Measurements from ENCODE around the gene TCERG1L.
"Not testable (repeated sequence)": the region's sequence is repeated elsewhere in the genome, so short reads cannot be mapped to it uniquely, and the experiment has no call there.

TCERG1L gene

GRCh38 chr10:131186547-131187253 lies 124.8 kb downstream of the TCERG1L start:
- no peak for DNase-seq (ENCODE audit: low read depth)

- no peak for DNase-seq (ENCODE audit: low read depth)
Measured at GRCh38 chr10:131184503-131184902, 127.0 kb downstream of the TCERG1L start.

DNA sequence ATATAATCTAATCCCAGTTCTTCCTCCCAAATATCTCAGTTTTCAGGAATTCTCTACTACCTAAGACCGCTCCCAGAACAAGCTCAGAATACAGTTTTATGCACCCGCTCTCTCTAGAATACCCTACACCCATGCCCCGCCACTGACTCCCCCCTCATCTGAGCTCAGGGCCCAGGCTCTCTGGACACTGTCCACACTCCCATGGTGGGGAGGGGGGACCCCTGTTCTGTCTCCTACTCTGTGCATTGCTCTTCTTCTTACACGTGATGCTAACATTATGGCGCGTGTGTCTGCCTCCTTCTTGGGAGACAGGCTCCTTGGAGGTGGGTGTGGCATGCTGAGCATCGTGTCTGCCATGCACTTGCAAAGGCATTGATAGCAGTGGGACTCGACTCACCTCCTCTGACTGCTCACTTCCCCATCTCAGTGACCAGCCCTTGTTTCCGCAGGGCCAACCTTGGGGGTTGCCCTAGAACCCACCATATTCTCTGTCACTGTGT lies 127.9 kb downstream of the TCERG1L start:
- DNase-seq (ENCODE audit: low read depth) = no peak

- DNase-seq (ENCODE audit: low read depth) = no peak
Measured at GRCh38 chr10:131181456-131181855, 130.1 kb downstream of the TCERG1L start.

GRCh38 chr10:131180740-131181415 lies 130.6 kb downstream of the TCERG1L start:
- DNase-seq (ENCODE audit: low read depth) = no peak

GRCh38 chr10:131180086-131180485 lies 131.4 kb downstream of the TCERG1L start:
- DNase-seq (ENCODE audit: low read depth) = no peak

- DNase-seq (ENCODE audit: low read depth) = no peak
Measured at GRCh38 chr10:131179361-131179760, 132.2 kb downstream of the TCERG1L start.

DNA sequence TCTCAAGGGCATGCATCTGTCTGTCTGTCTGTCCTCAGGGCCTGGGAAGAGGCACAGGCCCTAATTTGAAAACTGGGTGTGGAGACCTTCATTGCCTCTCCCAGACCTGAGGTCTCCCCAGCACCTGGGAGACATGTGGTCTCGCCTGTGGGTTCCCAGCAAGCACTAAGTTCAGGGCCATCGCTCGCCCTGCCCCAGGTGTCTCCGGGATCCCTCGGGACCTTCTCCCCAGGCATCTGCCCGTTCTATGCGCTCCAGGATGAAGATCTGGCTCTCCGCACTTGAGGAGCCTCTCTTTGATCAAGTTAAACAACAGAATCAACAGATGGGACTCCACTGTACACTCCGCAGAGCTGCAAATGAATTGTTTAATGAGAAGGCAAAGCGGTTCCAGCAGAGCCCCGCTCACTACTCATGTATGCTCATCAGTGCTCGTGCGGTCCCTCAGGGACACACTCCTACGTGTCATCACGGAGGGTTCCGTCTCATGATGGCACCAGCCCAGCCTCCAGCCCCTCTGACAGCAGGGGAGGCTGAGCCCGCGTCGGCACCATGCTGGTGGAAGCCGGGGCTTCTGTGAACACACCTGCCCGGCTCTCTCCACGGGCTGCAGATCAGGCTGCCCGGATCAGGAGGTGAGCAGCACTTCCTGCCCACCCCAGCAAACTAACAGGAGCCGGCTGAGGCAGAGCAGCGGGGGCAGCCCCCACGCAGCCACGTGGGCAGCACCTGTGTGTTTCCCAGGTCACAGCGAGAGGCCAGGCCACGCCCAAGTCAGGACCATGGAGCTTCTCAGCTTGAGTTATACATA lies 132.8 kb downstream of the TCERG1L start:
- DNase-seq (ENCODE audit: low read depth) = no peak

DNA sequence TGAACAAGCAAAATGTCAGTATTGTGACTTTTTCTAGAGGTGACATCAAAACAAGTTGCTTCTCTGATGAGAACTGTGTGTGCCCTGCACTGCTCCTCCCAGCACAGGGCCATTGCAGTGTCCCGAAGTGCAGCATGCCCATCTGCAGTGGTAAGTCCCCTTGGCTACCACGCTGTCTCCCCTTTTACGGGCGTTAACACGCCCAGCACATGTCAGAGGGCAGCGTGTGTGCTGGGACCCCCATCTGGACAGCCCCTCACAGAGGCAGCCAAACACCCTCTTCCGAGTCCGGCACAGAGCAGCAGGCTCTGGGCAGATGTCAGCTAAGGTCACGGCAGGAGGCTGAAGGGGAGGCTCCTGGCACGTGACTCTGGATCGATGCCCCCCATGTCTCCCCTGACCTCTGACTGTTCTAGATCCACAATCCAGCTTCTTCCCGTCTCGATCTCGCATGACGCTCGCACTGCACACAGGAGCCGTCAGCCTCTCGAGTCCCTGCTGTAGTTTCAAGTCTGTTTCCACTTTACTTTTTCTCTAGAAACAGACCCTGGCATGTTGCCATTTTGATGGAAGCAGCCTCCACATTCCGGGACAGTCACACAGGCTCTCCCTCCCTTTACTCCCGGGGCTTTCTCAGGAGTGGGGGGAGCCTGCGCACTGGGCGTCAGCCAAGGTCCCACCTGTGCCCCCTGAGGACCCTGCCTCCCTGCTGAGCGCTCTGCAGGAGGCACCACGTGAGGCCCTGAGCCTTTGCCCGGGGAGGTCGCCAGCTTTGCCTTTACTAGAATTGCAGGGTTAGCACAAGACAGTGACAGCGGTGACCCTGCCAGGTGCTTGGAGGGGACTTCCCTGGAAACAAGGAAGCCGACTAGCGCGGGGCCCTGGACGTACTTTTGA lies 133.8 kb downstream of the TCERG1L start:
- no peak for DNase-seq (ENCODE audit: low read depth)

DNA sequence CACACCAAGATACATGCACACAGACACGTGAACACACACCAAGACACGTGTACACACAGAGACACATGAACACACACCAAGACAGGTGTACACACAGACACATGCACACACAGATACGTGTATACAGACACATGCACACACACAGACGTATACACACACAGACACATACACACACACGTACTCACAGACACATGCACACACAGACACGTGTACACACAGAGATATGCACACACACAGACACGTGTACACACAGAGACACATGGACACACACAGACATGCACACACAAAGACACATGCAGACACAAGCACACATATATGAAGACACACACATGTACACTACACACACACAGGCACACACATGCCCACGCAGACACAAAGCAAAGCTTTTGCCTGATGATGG lies 134.6 kb downstream of the TCERG1L start:
- no peak for DNase-seq (ENCODE audit: low read depth)

DNA sequence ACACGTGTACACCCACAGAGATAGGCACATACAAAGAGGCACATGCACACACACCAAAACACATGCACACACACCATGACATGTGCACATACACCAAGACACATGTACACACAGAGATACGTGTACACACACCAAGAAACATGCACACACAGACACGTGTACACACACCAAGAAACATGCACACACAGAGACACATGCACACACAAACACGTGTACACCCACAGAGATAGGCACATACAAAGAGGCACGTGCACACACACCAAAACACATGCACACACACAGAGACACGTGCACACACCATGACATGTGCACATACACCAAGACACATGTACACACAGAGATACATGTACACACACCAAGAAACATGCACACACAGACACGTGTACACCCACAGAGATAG lies 135.2 kb downstream of the TCERG1L start:
- DNase-seq (ENCODE audit: low read depth) = not testable (repeated sequence)

- no peak for DNase-seq (ENCODE audit: low read depth)
Measured at GRCh38 chr10:131175891-131176290, 135.6 kb downstream of the TCERG1L start.

DNA sequence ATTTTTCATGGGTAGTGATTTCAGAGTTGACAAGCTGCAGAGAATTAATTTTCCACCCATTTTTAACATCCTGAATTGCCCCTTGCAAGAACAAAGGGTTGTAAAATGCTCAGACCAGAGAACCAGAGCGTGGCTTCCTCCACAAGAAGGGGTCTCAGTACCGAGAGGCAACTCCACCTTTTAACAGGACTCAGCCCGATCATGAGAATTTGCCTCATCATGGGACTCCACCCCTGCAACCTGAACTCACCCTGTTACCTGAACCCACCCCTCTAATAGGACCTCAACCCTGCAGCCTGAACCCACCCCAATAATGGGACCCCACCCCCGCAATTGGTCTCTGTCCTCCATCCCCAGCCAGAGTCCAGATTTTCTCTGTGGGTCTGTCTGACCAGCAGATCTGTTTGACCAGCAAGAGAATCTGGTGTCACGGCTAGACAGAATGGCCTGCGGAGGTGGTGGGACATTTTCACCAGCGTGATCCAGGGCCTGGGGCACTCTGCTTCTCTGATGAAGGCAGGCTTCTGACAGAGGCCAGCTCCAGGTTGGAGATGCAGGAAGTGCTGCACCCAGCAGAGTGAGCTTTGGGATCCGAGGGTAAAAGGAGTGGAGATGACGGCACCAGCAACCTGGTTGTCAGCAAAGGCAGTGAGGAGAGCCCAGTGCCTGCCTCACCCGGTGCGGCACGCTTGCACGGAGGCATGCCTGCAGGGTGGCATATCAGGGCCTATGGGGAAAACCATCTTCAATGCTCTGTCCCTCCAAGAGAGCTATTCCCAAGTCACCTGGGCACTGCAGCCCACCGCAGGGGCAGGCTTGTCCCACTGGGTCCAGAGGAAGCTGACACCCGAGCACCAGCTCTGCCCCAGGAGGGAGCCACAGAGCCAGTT lies 136.6 kb downstream of the TCERG1L start:
- DNase-seq (ENCODE audit: low read depth) = no peak

GRCh38 chr10:131174211-131174565 lies 137.3 kb downstream of the TCERG1L start:
- no peak for DNase-seq (ENCODE audit: low read depth)

GRCh38 chr10:131173484-131174210 lies 137.9 kb downstream of the TCERG1L start:
- no peak for DNase-seq (ENCODE audit: low read depth)

DNA sequence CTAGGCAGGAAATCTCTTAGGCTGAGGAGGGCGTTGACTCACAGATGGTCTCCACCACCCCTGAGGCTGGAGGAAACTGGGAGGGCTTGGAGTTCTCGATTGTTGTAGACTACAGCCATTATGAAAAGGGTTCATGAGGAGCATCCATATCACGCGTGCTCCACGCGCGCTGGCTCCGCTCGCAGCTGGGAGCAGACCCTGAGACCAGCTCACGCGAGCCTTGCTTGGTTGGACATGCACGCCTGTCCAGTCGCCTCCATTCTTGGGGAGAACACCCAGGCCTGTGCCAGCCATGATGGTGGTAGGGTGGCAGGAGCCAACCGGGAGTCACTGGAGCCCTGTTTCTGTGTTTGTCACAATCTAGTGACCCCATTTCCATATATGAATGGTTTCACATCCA lies 139.1 kb downstream of the TCERG1L start:
- no peak for DNase-seq (ENCODE audit: low read depth)

DNA sequence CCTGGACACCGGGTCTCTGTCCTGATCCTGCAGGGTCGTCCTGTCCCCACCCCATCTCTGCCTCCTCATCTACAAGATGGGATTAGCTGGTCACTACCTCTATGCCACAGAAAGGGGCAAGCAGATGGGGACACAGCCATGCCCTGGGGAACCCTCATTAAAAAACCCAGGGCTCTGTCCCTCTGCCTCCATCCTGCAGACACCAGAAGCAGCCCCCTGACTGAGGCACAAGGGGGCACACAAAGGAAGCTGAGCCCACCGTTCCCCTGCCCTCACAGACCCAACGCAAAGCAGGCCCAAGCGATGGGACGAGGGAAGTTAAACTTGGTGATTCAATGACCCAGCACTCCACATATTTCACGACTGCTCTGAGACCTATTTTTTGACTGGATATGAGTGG lies 142.4 kb downstream of the TCERG1L start:
- DNase-seq (ENCODE audit: low read depth) = no peak

- no peak for DNase-seq (ENCODE audit: low read depth)
Measured at GRCh38 chr10:131168238-131168875, 143.2 kb downstream of the TCERG1L start.

DNA sequence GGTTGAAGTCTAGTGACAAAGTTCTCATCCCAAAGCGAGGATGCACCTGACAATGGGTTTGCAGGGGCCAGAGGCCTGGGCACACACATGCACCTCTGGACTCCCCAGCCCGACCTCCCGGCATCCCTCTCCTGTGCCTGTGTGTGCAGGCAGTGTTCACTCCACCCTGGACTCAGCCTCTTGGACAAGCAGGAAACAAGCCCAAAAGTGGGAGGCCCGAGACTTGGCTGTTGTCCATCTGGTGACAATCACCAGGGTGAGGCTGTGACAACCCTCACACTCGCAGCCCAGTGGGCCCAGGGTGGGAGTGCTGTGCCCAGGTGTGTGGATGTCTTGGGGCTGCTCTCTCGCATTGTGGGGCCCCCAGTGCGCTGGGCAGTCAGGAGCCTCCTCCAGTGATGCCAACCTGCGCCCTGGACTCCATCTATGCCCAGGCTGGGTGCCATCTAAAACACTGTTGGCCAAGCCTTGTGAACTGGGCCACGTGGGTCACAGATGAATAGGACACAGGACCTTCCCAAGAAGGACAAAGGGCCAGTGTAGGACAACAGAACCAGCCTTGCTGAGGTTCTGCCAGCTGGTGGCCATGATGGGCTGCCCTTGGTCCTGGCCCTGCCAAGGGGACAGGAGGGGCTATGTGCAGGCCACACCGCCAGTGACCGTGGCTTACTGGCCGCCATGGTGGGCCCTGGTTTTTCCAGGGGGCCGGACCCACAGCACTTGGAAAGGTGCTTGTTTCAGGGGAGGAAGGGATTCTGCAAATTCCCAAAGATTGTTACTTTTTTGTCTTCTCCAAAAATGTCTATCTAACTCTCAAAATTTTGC lies 144.3 kb downstream of the TCERG1L start:
- no peak for DNase-seq (ENCODE audit: low read depth)

Measured in CMK (cell line).